ENCODE data around the gene FAR1.

Gene FAR1

GRCh38 chr11:13669544-13670488 is 1.3 kb downstream of the FAR1 start:
- no peak for DNase-seq (ENCODE audit: low read depth in 1 of 2, low spot score in 1 of 2)

DNA sequence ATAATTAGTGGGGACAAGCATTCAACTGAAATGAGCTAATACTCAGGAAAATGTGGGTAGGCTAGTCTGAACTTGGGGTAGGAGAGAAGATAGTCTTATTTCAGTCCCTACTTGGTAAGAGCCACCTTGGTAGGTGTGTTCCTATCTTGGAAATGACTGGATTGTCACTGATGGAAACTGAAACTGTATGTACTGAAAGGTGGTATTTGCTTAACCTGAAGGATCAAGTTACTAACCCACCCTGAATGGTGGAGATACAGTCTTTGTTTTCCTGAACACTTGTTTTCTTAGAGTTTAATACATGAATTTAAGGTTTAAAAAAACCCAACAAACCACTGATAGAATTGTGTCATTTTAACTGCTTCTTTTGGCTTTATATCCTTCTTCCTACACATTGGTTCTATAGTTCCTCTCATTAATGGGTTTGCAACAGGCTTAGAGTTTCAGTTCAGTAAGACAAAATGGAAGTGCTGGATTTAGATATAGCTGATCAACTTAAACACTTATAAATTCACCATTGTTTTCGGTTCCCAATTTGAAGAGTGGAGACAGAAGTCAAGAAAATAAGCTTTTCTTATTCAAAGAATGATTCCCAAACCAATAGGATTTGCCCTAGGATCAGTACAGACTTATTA is 4.2 kb downstream of the FAR1 start:
- no peak for DNase-seq (ENCODE audit: low read depth in 1 of 2, low spot score in 1 of 2)

DNA sequence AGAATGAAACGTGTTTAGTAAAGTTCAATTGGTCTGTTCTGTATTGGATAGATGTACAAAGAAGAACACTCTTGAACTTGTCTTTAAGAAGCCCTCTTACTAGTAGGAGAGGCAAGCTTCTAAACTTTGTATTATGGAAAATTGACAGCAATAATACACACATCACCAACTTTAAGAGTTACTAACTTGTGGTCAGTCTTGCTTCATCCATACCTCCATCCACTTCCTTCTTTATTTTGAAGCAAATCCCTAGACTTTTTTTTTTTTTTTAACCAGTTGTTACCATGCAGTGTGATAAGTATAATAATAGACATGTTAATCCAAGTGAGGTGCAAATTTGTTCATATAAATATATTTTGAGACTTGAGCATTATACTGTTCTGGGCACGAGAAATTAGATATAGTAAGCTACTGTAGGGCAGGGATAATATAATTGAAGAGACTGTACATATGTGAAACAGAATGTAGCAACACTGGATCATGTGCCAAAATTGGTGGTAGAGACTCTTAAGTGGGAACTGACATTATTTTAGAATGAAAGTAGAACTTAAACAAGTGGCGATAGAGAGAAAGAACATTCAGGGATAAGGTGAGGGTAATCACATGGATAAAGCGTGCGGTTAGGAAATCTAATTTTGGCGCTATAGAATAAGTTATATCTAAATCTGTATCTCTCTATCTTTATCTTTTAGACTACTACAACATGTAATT is 6.5 kb downstream of the FAR1 start:
- no peak for DNase-seq (ENCODE audit: low read depth in 1 of 2, low spot score in 1 of 2)

DNA sequence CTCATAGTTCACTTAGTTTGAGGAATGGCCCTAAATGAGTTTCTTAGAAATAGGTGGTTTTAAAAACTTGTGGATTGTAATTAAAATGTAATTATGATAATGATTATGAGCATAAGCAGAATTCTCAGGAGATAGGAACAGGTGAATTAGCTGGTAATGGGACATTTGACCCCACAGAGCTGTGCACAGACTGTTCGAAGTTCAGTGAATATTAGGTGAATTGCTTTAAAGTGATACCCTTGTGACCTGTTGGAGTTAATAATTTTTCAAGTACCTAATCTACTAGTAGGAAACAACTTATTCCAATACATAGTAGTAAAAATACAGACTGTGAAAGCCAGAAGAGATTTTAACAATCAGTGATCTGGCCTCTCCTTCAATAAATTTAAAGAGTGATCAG is 8.1 kb downstream of the FAR1 start:
- DNase-seq (ENCODE audit: low read depth in 1 of 2, low spot score in 1 of 2), result no peak

DNA sequence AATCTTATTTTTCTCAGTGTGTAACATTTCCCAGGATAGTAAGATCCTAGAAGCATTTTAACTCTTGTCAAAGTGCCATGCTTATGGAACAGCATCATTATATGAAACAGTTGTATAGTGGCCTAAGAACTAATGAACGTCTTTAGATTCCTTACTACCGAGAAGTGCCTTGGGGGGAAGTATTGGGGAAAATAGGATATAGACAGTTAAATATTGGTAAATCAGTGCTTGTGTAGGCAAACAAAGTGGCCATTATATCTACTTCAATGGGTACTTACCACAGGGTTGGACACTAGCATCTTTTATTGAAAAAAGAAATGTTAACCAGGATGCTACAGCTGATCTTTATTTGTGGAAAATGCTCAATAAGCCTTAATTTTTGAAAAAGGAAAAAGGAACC is 11.3 kb downstream of the FAR1 start:
- DNase-seq (ENCODE audit: low read depth in 1 of 2, low spot score in 1 of 2), result no peak

- DNase-seq (ENCODE audit: low read depth in 1 of 2, low spot score in 1 of 2), result no peak
These were observed 12.2 kb downstream of the FAR1 start for GRCh38 chr11:13680501-13681264.

- DNase-seq (ENCODE audit: low read depth in 1 of 2, low spot score in 1 of 2), result no peak
These were observed 13.0 kb downstream of the FAR1 start for GRCh38 chr11:13681446-13681845.

DNA sequence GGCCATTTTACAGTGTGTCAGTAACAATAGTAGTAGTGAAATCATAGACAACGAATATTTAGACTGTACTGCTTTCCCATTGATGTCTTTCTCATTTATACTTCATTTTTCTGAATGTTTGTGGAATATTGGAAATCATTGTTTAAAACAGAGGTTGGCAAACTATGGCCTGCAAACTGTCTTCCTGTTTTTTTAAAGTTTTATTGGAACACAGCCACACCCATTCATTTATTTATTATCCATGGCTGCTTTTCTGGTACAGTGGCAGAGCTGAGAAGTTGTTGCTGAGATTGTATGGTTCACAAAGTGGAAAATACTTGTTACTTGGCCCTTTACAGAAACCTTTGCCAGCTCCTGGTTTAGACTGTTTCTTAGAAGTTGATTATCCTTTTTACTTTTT is 13.7 kb downstream of the FAR1 start:
- no peak for DNase-seq (ENCODE audit: low read depth in 1 of 2, low spot score in 1 of 2)

GRCh38 chr11:13685461-13686108 is 17.1 kb downstream of the FAR1 start:
- DNase-seq (ENCODE audit: low read depth in 1 of 2, low spot score in 1 of 2), result no peak

DNA sequence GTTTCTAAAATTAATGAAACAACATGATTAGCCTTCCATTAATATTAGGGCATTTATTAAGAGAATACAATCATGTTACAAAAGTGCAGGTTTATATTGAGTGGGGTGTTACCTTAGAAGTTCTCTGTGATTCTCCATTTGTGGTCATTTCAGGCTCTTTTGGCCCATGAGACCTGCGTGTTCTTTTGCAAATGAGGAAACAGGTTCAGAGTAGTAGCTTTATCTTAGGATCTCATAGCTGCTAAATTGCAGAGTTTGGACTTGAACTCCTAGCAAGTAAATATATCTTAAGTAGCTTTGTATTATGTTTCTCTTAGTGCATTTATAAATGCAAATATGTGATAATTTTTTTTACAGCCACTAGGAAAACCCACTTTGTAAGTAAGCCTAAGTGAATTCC is 18.3 kb downstream of the FAR1 start:
- no peak for DNase-seq (ENCODE audit: low read depth in 1 of 2, low spot score in 1 of 2)

- DNase-seq (ENCODE audit: low read depth in 1 of 2, low spot score in 1 of 2), result no peak
These were observed 18.8 kb downstream of the FAR1 start for GRCh38 chr11:13687271-13687670.

DNA sequence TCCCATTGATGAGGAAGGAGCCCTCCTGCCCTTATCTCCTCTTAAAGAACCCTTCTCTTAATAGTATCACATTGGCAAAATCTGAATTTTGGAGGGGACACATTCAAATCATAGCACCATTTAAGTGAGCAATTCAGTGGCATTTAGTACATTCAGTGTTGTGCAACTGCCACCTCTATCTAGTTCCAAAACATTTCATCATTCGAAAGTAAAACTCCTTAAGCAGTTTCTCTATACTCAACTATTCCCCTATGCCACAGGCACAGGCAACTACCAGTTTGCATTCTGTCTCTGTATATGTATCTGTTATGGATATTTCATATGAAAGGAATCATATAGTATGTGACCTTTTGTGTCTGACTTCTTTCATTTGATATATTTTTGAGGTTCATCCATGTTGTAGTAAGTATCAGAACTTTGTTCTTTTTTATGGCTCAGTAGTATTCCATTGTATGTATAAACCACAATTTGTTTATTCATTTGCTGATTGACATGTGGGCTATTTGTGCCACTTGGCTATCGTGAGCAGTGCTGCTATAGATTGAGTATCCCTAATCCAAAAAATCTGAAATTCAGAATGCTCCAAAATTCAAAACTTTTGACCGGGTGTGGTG is 22.9 kb downstream of the FAR1 start:
- DNase-seq (ENCODE audit: low read depth in 1 of 2, low spot score in 1 of 2), result no peak

- DNase-seq (ENCODE audit: low read depth in 1 of 2, low spot score in 1 of 2), result no peak
These were observed 23.7 kb downstream of the FAR1 start for GRCh38 chr11:13692172-13692571.

DNA sequence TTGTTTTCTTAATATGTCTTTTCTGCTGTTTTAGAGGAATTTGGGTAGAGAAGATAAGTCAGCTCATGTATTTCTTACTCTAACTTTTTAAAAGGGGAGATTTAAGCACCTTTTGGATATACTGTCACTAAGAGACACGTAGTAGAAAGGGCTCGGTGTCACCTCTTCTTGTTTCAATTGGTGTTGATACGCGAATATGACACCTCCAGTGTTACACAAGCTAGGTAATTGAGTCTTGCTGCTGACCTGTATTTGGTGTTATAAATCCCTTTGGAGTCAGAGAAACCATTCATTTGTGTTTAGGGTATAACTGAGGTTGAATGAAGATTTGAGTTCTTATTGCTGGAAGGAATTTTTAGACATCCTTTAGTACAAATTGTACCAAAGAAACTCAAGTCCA is 25.6 kb downstream of the FAR1 start:
- no peak for DNase-seq (ENCODE audit: low read depth in 1 of 2, low spot score in 1 of 2)

DNA sequence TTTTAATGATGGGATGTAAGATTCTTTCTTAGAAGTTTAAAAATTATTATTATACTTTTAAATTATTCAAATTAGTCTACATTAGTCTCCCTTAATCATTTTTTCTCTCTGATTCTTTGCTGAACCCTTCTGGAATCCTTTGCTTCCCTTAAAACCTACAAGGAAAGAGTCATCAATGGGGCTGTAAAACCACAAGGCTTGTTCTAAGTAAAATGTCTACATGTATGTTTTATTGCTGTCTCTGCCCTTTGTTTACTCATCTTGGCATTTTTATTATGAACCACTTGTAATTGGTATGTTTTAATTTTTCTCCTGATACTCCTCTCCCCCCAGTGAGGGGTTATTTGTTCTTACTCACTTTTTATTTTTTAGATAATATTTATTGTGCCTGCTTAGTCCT is 27.4 kb downstream of the FAR1 start:
- DNase-seq (ENCODE audit: low read depth in 1 of 2, low spot score in 1 of 2), result no peak

DNA sequence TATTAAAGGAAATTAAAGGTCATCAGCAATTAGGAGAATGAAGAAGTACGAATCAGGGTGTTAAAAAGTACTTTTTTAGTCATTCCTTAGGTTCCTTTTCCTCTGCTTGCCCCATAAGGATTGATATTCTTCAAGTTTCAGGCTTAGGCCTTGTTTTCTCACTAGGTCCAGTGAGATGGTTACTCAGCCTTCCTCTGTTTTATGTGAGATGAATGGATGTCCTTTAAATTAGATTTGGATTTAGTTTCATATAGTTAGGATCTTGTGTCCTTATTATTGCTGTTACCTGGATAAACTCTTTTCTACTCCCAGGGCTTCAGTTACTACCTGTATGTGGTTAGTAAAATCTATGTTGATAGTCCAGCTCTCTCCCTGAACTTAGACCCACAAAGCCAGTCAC is 29.2 kb downstream of the FAR1 start:
- no peak for DNase-seq (ENCODE audit: low read depth in 1 of 2, low spot score in 1 of 2)

DNA sequence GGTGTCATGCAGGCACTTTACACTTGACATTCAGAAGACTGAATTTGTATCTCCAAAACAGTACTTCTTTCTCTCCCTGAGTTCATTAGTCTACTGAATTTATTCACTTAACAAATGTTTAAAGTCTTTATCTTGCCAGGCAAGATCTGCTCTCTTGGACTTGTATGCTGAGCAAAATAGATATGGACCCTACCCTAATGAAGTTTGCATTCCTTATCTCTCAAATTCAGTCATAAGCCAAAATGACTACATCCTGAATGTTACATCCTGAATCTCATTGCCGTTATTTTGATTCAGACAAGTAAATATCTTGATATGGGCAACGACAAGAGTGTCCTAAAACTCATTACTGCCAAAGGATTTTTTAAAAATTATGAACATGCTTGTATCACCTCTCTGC is 29.7 kb downstream of the FAR1 start:
- no peak for DNase-seq (ENCODE audit: low read depth in 1 of 2, low spot score in 1 of 2)

DNA sequence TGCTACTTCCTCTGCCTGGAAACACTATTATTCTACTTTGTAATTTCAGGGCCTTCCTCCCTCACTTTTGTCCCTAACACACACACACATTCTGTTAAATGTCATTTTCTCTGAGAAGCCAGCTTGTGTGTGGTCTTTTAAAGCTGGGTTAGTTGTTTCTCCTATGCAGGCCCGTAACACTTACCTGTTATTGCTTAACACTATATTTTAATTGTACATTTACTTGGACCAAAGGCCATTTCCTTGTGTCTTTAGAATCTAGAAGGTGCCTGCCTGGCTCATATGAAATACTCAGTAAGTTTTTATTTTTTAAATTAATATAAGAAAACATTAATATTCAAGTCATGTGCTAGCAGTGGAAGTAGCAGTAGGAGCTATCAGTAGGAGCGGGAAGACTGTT is 30.6 kb downstream of the FAR1 start:
- DNase-seq (ENCODE audit: low read depth in 1 of 2, low spot score in 1 of 2), result no peak

DNA sequence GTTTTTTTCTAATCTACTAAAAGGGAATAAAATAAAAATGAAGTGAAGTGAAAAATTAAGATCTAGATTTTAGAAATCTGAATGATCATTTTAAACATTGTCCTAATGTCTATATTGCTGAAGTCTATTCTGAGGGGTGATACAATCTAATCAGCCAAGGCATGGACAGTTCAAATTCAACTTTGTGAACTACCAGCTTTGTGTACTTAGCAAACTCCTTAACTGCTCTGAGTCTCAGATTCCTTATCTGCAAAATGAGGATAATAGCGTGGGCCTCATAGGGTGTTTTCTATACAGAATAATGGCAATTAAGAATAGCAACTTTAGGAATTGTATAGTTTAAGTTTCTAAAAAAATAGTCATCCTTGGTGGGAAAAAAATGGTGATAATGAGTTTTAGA is 31.4 kb downstream of the FAR1 start:
- no peak for DNase-seq (ENCODE audit: low read depth in 1 of 2, low spot score in 1 of 2)

GRCh38 chr11:13701506-13701905 is 33.0 kb downstream of the FAR1 start:
- no peak for DNase-seq (ENCODE audit: low read depth in 1 of 2, low spot score in 1 of 2)
